Measurements from ENCODE around the gene PHLDA2. TPM values are rescaled to one million over a fixed set of nuclear protein-coding genes. Genes with fewer than 3 reads are reported as not detected.
A peak's percentile ranks its signal among the peaks of the same experiment; 100 is the strongest.

PHLDA2 gene
- total and polyA plus RNA-seq, 2 donors, result 1.1 to 18.9 TPM

GRCh38 chr11:2929950-2930703 is 907 bp upstream of the PHLDA2 start:
- 4% methylated on average over 47 of the region's 47 CpGs for WGBS
- peak overlapping the region; percentile 72 for H3K27ac ChIP-seq (ENCODE audit: low read depth)
- H3K4me1 ChIP-seq (ENCODE audit: insufficient read depth), result no peaks in the 10 kb centered on the region
- no peak for DNase-seq (ENCODE audit: extremely low spot score)
- peak overlapping the region; percentile 52 for H3K4me3 ChIP-seq (ENCODE audit: low read depth, low read length)
- H3K36me3 ChIP-seq (ENCODE audit: insufficient read depth), result no peaks in the 10 kb centered on the region

GRCh38 chr11:2929531-2929949 is 320 bp upstream of the PHLDA2 start:
- no peaks in the 10 kb centered on the region for H3K36me3 ChIP-seq (ENCODE audit: insufficient read depth)
- H3K4me3 ChIP-seq (ENCODE audit: low read depth, low read length), result peak overlapping the region; percentile 52
- H3K4me1 ChIP-seq (ENCODE audit: insufficient read depth), result no peaks in the 10 kb centered on the region
- under 1% methylated on average over 48 of the region's 48 CpGs for WGBS
- peak overlapping the region; percentile 72 for H3K27ac ChIP-seq (ENCODE audit: low read depth)
- DNase-seq (ENCODE audit: extremely low spot score), result no peak

- DNase-seq (ENCODE audit: extremely low spot score), result no peak
- WGBS, result 40% methylated on average over 25 of the region's 25 CpGs
- H3K36me3 ChIP-seq (ENCODE audit: insufficient read depth), result no peaks in the 10 kb centered on the region
- H3K4me1 ChIP-seq (ENCODE audit: insufficient read depth), result no peaks in the 10 kb centered on the region
- peak overlapping the region; percentile 52 for H3K4me3 ChIP-seq (ENCODE audit: low read depth, low read length)
- peak overlapping the region; percentile 19 for H3K27ac ChIP-seq (ENCODE audit: low read depth)
These were observed 1.2 kb downstream of the PHLDA2 start for GRCh38 chr11:2927851-2928604.

- Histone ChIP-seq H3K27ac (ENCODE audit: low read depth) (no peak overlapping the region), H3K36me3 (ENCODE audit: insufficient read depth) (no peaks in the 10 kb centered on the region), H3K4me1 (ENCODE audit: insufficient read depth) (no peaks in the 10 kb centered on the region), H3K4me3 (ENCODE audit: low read depth, low read length) (no peak overlapping the region)
- DNase-seq (ENCODE audit: extremely low spot score), result no peak
- 90% methylated on average over 12 of the region's 12 CpGs for WGBS
These were observed 2.0 kb downstream of the PHLDA2 start for GRCh38 chr11:2927121-2927800.

- H3K36me3 ChIP-seq (ENCODE audit: insufficient read depth), result no peaks in the 10 kb centered on the region
- no peak overlapping the region for H3K27ac ChIP-seq (ENCODE audit: low read depth)
- 95% methylated on average over 11 of the region's 11 CpGs for WGBS
- no peak overlapping the region for H3K4me3 ChIP-seq (ENCODE audit: low read depth, low read length)
- no peaks in the 10 kb centered on the region for H3K4me1 ChIP-seq (ENCODE audit: insufficient read depth)
- DNase-seq (ENCODE audit: extremely low spot score), result no peak
These were observed 2.6 kb downstream of the PHLDA2 start for GRCh38 chr11:2926611-2927051.

- no peak for DNase-seq (ENCODE audit: extremely low spot score)
- Histone ChIP-seq H3K27ac (ENCODE audit: low read depth) (no peak overlapping the region), H3K4me3 (ENCODE audit: low read depth, low read length) (no peak overlapping the region), H3K4me1 (ENCODE audit: insufficient read depth) (no peaks in the 10 kb centered on the region), H3K36me3 (ENCODE audit: insufficient read depth) (no peaks in the 10 kb centered on the region)
- WGBS, result 92% methylated on average over 30 of the region's 30 CpGs
These were observed 4.2 kb downstream of the PHLDA2 start for GRCh38 chr11:2924821-2925675.

GRCh38 chr11:2924381-2924780 is 4.8 kb downstream of the PHLDA2 start:
- 81% methylated on average over 10 of the region's 10 CpGs for WGBS
- Histone ChIP-seq H3K4me3 (ENCODE audit: low read depth, low read length) (no peak overlapping the region), H3K36me3 (ENCODE audit: insufficient read depth) (no peaks in the 10 kb centered on the region), H3K4me1 (ENCODE audit: insufficient read depth) (no peaks in the 10 kb centered on the region), H3K27ac (ENCODE audit: low read depth) (no peak overlapping the region)
- no peak for DNase-seq (ENCODE audit: extremely low spot score)

- no peak overlapping the region for H3K27ac ChIP-seq (ENCODE audit: low read depth)
- DNase-seq (ENCODE audit: extremely low spot score), result no peak
- no peaks in the 10 kb centered on the region for H3K4me1 ChIP-seq (ENCODE audit: insufficient read depth)
- no peaks in the 10 kb centered on the region for H3K36me3 ChIP-seq (ENCODE audit: insufficient read depth)
- no peak overlapping the region for H3K4me3 ChIP-seq (ENCODE audit: low read depth, low read length)
- WGBS, result 89% methylated on average over 22 of the region's 22 CpGs
These were observed 5.5 kb downstream of the PHLDA2 start for GRCh38 chr11:2923446-2924375.

- Histone ChIP-seq H3K36me3 (ENCODE audit: insufficient read depth) (no peaks in the 10 kb centered on the region), H3K4me1 (ENCODE audit: insufficient read depth) (no peaks in the 10 kb centered on the region), H3K27ac (ENCODE audit: low read depth) (no peak overlapping the region), H3K4me3 (ENCODE audit: low read depth, low read length) (no peak overlapping the region)
- 85% methylated on average over 3 of the region's 3 CpGs for WGBS
- no peak for DNase-seq (ENCODE audit: extremely low spot score)
These were observed 6.6 kb downstream of the PHLDA2 start for GRCh38 chr11:2922655-2923054.

GRCh38 chr11:2921742-2922493 is 7.3 kb downstream of the PHLDA2 start:
- DNase-seq (ENCODE audit: extremely low spot score), result no peak
- Histone ChIP-seq H3K4me3 (ENCODE audit: low read depth, low read length) (no peak overlapping the region), H3K36me3 (ENCODE audit: insufficient read depth) (no peaks in the 10 kb centered on the region), H3K27ac (ENCODE audit: low read depth) (no peak overlapping the region), H3K4me1 (ENCODE audit: insufficient read depth) (no peaks in the 10 kb centered on the region)
- WGBS, result 86% methylated on average over 27 of the region's 29 CpGs

- 87% methylated on average over 13 of the region's 16 CpGs for WGBS
- no peak for DNase-seq (ENCODE audit: extremely low spot score)
- Histone ChIP-seq H3K4me1 (ENCODE audit: insufficient read depth) (no peaks in the 10 kb centered on the region), H3K27ac (ENCODE audit: low read depth) (no peak overlapping the region), H3K4me3 (ENCODE audit: low read depth, low read length) (no peak overlapping the region), H3K36me3 (ENCODE audit: insufficient read depth) (no peaks in the 10 kb centered on the region)
These were observed 8.0 kb downstream of the PHLDA2 start for GRCh38 chr11:2921261-2921660.

- DNase-seq (ENCODE audit: extremely low spot score), result no peak
- no peak overlapping the region for H3K4me3 ChIP-seq (ENCODE audit: low read depth, low read length)
- no peak overlapping the region for H3K27ac ChIP-seq (ENCODE audit: low read depth)
- H3K36me3 ChIP-seq (ENCODE audit: insufficient read depth), result no peaks in the 10 kb centered on the region
- H3K4me1 ChIP-seq (ENCODE audit: insufficient read depth), result no peaks in the 10 kb centered on the region
- 94% methylated on average over 12 of the region's 12 CpGs for WGBS
These were observed 8.9 kb downstream of the PHLDA2 start for GRCh38 chr11:2920343-2920742.
